ENCODE results near the gene SLC44A5. TPM values are rescaled to one million over a fixed set of nuclear protein-coding genes. Genes with fewer than 3 reads are reported as not detected.
A peak's percentile ranks its signal among the peaks of the same experiment; 100 is the strongest.

SLC44A5 gene
- total RNA-seq, 1 experiment from 2014 or later, result 2.4 TPM

- no peak for DNase-seq
These were observed 377.5 kb downstream of the SLC44A5 start for GRCh38 chr1:75233302-75233929.

More at GRCh38 chr1:75233302-75233929, 377.5 kb downstream of the SLC44A5 start:
- WGBS (ENCODE audit: extremely low coverage, insufficient read length, low lambda C conversion rate), result no CpG with 5 or more reads among the region's 11 CpGs
- no peak overlapping the region for H3K14ac ChIP-seq (ENCODE audit: insufficient read depth, low read length)
- no peaks in the 10 kb centered on the region for H3K79me1 ChIP-seq (ENCODE audit: insufficient read depth, low read depth, low read length, poor library complexity, severe bottlenecking)
- H3K27me3 ChIP-seq (ENCODE audit: insufficient read depth, low read length), result no peaks in the 10 kb centered on the region
- no peak overlapping the region for H3K9ac ChIP-seq (ENCODE audit: extremely low read depth, insufficient read length, low read length)
- H4K20me1 ChIP-seq (ENCODE audit: control insufficient read depth, insufficient read depth, insufficient read length), result no peaks in the 10 kb centered on the region
- no peak overlapping the region for H2AK5ac ChIP-seq (ENCODE audit: insufficient read length, low read length)
- no peak overlapping the region for H2BK5ac ChIP-seq (ENCODE audit: insufficient read length, low read length)
- H3K4me2 ChIP-seq (ENCODE audit: insufficient read depth, insufficient read length, low read length), result no peak overlapping the region
- no peak overlapping the region for H3K4ac ChIP-seq (ENCODE audit: low read depth, low read length)
- H4K5ac ChIP-seq (ENCODE audit: insufficient read length, low read depth, low read length), result no peak overlapping the region
- no peak overlapping the region for H3T11ph ChIP-seq (ENCODE audit: low read length)
- H4K8ac ChIP-seq (replicated peaks; ENCODE audit: insufficient read length, low read depth, low read length), result no peak overlapping the region
- no peak overlapping the region for H3K4me3 Mint-ChIP-seq
- no peaks in the 10 kb centered on the region for H3K4me1 Mint-ChIP-seq
- H3K27ac Mint-ChIP-seq, result no peak overlapping the region
- H3K23ac ChIP-seq (ENCODE audit: insufficient read length, low read depth, low read length), result no peak overlapping the region
- no peaks in the 10 kb centered on the region for H3K4me1 ChIP-seq (ENCODE audit: insufficient read depth, low read length)
- no peak overlapping the region for H2BK20ac ChIP-seq (ENCODE audit: low read depth, low read length, poor library complexity, severe bottlenecking)
- no peak overlapping the region for H3K56ac ChIP-seq (ENCODE audit: insufficient read length, low read depth, low read length)
- no peak overlapping the region for H2BK15ac ChIP-seq (ENCODE audit: low read depth, low read length)
- no peak overlapping the region for H3K27ac ChIP-seq (ENCODE audit: insufficient read length, low read depth, low read length)
- no peaks in the 10 kb centered on the region for H3K9me3 Mint-ChIP-seq
- H4K91ac ChIP-seq (ENCODE audit: insufficient read length, low read depth, low read length), result no peak overlapping the region
- no peak overlapping the region for H2BK120ac ChIP-seq (ENCODE audit: low read depth, low read length, poor library complexity, severe bottlenecking)
- H3K27me3 Mint-ChIP-seq (ENCODE audit: low read depth), result no peaks in the 10 kb centered on the region
- no peaks in the 10 kb centered on the region for H3K23me2 ChIP-seq (ENCODE audit: insufficient read length, low read depth, low read length, poor library complexity, severe bottlenecking)
- H3K18ac ChIP-seq (ENCODE audit: insufficient read length, low read depth, low read length), result no peak overlapping the region
- no peaks in the 10 kb centered on the region for H3K9me3 ChIP-seq (ENCODE audit: control insufficient read depth, low read depth, low read length)
- no peak overlapping the region for H2AFZ ChIP-seq (ENCODE audit: low read length)
- peak; percentile 78 for TF ChIP-seq CTCF (conservative IDR thresholded peaks at IDR 0.05)
- no peak overlapping the region for H2BK12ac ChIP-seq (ENCODE audit: insufficient read length, low read depth, low read length)
- H3K79me2 ChIP-seq (ENCODE audit: insufficient read depth, low read length), result no peaks in the 10 kb centered on the region
- H3K36me3 Mint-ChIP-seq (ENCODE audit: insufficient read depth in 1 of 3, low read depth in 3 of 3), result no peaks in the 10 kb centered on the region
